ENCODE data around the gene AADAC. TPM values are rescaled to one million over a fixed set of nuclear protein-coding genes. Genes with fewer than 3 reads are reported as not detected.

AADAC gene
- total RNA-seq, 3 donors from 2014 or later (not counting 1 experiment from before 2014, with no cell fraction given) = not detected

DNA sequence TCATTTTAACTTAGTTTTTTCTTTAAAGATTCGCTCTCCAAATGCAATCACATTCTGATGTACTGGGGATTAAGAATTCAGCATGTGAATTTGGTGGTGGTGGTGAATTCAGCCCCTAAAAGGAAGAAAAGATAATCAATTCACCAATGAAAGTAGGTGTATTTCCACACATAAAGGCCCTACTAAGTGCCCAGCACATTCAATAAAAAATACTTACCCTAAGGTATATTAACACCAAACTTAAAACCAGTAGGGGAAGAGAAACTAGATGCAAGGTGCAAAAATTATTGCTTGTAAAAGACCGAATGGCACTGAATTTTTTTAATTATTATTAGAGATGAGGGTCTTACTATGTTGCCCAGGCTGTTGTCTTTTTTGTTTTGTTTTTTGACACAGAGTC lies 42.7 kb downstream of the AADAC start:
- no peak for ATAC-seq
- Mint-ChIP-seq H3K27ac (no peak overlapping the region), H3K9me3 (no peaks in the 10 kb centered on the region), H3K27me3 (ENCODE audit: low read depth in 2 of 2) (peaks cover 3 to 7% of the 10 kb centered on the region in 2 donors), H3K4me3 (no peak overlapping the region), H3K36me3 (no peaks in the 10 kb centered on the region), H3K4me1 (no peaks in the 10 kb centered on the region)
- DNase-seq = no peak
- intact Hi-C loops (cut with micrococcal nuclease) = no loop called here
- WGBS (ENCODE audit: insufficient coverage) = 100% methylated on average over 1 of the region's 2 CpGs
- Histone ChIP-seq H3K36me3 (ENCODE audit: control insufficient read depth, insufficient read depth, low read length) (no peaks in the 10 kb centered on the region), H3K27ac (ENCODE audit: low read length) (no peak overlapping the region), H3K9me3 (ENCODE audit: control insufficient read depth, insufficient read depth, low read length) (no peaks in the 10 kb centered on the region), H3K4me3 (ENCODE audit: low read length) (no peak overlapping the region), H3K4me1 (ENCODE audit: control insufficient read depth, insufficient read depth, low read length) (no peaks in the 10 kb centered on the region), H3K27me3 (ENCODE audit: control insufficient read depth, insufficient read depth, low read length) (no peaks in the 10 kb centered on the region)
- TF ChIP-seq, protein P1, sequence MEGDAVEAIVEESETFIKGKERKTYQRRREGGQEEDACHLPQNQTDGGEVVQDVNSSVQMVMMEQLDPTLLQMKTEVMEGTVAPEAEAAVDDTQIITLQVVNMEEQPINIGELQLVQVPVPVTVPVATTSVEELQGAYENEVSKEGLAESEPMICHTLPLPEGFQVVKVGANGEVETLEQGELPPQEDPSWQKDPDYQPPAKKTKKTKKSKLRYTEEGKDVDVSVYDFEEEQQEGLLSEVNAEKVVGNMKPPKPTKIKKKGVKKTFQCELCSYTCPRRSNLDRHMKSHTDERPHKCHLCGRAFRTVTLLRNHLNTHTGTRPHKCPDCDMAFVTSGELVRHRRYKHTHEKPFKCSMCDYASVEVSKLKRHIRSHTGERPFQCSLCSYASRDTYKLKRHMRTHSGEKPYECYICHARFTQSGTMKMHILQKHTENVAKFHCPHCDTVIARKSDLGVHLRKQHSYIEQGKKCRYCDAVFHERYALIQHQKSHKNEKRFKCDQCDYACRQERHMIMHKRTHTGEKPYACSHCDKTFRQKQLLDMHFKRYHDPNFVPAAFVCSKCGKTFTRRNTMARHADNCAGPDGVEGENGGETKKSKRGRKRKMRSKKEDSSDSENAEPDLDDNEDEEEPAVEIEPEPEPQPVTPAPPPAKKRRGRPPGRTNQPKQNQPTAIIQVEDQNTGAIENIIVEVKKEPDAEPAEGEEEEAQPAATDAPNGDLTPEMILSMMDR (IDR thresholded peaks at IDR 0.05) = no peak

DNA sequence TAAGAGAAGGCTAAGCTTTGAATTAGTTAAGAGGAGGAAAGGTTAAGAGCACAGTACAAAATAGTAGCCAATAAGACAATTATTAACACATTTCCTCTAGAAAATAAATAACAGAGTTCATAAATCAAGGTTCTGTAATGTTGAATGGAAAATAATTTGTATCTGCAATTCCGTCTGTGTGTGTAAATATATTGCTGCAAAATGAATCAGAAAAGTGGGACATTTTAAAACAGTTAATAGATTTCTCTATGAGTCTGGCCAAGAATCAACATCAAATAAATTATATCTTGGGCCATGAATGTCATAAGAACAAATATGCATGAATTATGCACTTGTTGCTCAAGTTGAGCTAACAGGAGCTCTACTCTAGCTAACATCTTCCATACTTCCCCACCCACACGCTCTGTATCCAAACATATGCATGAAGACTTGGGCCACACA lies 45.3 kb downstream of the AADAC start:
- TF ChIP-seq, protein P1 (IDR thresholded peaks at IDR 0.05) = no peak
- no peaks in the 10 kb centered on the region for H3K36me3 ChIP-seq (ENCODE audit: control insufficient read depth, insufficient read depth, low read length)
- DNase-seq = no peak
- no peaks in the 10 kb centered on the region for H3K36me3 Mint-ChIP-seq
- WGBS (ENCODE audit: insufficient coverage) = 100% methylated on average over 1 of the region's 2 CpGs
- H3K4me1 Mint-ChIP-seq = no peaks in the 10 kb centered on the region
- H3K27me3 ChIP-seq (ENCODE audit: control insufficient read depth, insufficient read depth, low read length) = no peaks in the 10 kb centered on the region
- no peaks in the 10 kb centered on the region for H3K9me3 Mint-ChIP-seq
- peaks cover 3 to 7% of the 10 kb centered on the region in 2 donors for H3K27me3 Mint-ChIP-seq (ENCODE audit: low read depth in 2 of 2)
- no peak for ATAC-seq
- H3K4me3 Mint-ChIP-seq = no peak overlapping the region
- no peaks in the 10 kb centered on the region for H3K9me3 ChIP-seq (ENCODE audit: control insufficient read depth, insufficient read depth, low read length)
- H3K4me1 ChIP-seq (ENCODE audit: control insufficient read depth, insufficient read depth, low read length) = no peaks in the 10 kb centered on the region
- intact Hi-C loops (cut with micrococcal nuclease) = no loop called here
- no peak overlapping the region for H3K27ac Mint-ChIP-seq
- H3K4me3 ChIP-seq (ENCODE audit: low read length) = no peak overlapping the region
- H3K27ac ChIP-seq (ENCODE audit: low read length) = no peak overlapping the region

DNA sequence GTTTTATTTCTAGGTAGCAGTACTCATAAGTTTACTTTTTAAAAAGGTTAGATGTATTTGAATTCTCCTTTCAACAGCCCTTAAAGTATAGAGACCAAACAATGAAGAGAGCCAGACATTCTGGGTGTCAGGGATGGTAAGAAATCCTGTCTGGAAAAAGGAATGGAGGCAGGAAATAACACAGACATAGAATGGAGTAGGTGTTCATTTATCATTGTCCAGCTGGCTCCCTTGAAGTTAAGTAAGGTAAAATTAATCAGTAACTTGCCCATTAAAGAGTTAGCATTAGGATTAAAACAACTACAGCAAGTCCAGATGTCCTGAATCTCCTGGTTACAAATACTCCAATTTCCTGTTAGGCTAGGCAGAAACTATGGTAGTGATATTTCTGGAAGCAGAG lies 46.0 kb downstream of the AADAC start:
- H3K9me3 Mint-ChIP-seq = no peaks in the 10 kb centered on the region
- Histone ChIP-seq H3K36me3 (ENCODE audit: control insufficient read depth, insufficient read depth, low read length) (no peaks in the 10 kb centered on the region), H3K27ac (ENCODE audit: low read length) (no peak overlapping the region), H3K4me3 (ENCODE audit: low read length) (no peak overlapping the region), H3K27me3 (ENCODE audit: control insufficient read depth, insufficient read depth, low read length) (no peaks in the 10 kb centered on the region), H3K4me1 (ENCODE audit: control insufficient read depth, insufficient read depth, low read length) (no peaks in the 10 kb centered on the region), H3K9me3 (ENCODE audit: control insufficient read depth, insufficient read depth, low read length) (no peaks in the 10 kb centered on the region)
- peaks cover 3 to 7% of the 10 kb centered on the region in 2 donors for H3K27me3 Mint-ChIP-seq (ENCODE audit: low read depth in 2 of 2)
- H3K36me3 Mint-ChIP-seq = no peaks in the 10 kb centered on the region
- H3K27ac Mint-ChIP-seq = no peak overlapping the region
- DNase-seq = no peak
- no peak overlapping the region for H3K4me3 Mint-ChIP-seq
- TF ChIP-seq, protein P1 (IDR thresholded peaks at IDR 0.05) = no peak
- intact Hi-C loops (cut with micrococcal nuclease) = no loop called here
- no peak for ATAC-seq
- no peaks in the 10 kb centered on the region for H3K4me1 Mint-ChIP-seq

DNA sequence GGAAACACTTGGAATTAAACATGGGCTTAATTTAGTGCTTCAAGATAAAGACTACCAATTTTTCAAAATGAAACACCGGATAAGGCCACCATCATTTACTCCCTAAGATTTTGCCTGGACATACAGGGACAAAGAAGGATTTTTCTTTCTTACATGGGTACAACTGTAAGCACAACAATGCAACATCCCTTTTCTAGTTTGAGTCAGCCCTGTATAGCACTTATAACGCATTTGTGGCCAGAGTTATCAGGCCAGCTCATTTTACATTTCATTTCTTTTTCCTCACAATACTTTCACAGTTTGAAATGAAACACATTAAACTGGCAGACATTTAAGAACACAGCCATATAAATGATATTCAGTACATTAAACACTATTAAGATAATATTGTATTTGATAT lies 49.7 kb downstream of the AADAC start:
- H3K36me3 Mint-ChIP-seq = no peaks in the 10 kb centered on the region
- no peaks in the 10 kb centered on the region for H3K9me3 Mint-ChIP-seq
- Histone ChIP-seq H3K4me1 (ENCODE audit: control insufficient read depth, insufficient read depth, low read length) (no peaks in the 10 kb centered on the region), H3K36me3 (ENCODE audit: control insufficient read depth, insufficient read depth, low read length) (no peaks in the 10 kb centered on the region), H3K27me3 (ENCODE audit: control insufficient read depth, insufficient read depth, low read length) (no peaks in the 10 kb centered on the region), H3K4me3 (ENCODE audit: low read length) (no peak overlapping the region), H3K9me3 (ENCODE audit: control insufficient read depth, insufficient read depth, low read length) (no peaks in the 10 kb centered on the region), H3K27ac (ENCODE audit: low read length) (no peak overlapping the region)
- H3K4me3 Mint-ChIP-seq = no peak overlapping the region
- no peak overlapping the region for H3K27ac Mint-ChIP-seq
- TF ChIP-seq, protein P1 (IDR thresholded peaks at IDR 0.05) = no peak
- no peaks in the 10 kb centered on the region for H3K27me3 Mint-ChIP-seq (ENCODE audit: low read depth in 2 of 2)
- H3K4me1 Mint-ChIP-seq = no peaks in the 10 kb centered on the region
- 89% methylated on average over 2 of the region's 2 CpGs for WGBS (ENCODE audit: insufficient coverage)
- ATAC-seq = no peak
- no peak for DNase-seq
- intact Hi-C loops (cut with micrococcal nuclease) = no loop called here

All from natural killer cell (primary cell).